GM23338 (cell line): ENCODE data around the gene MAN1C1. TPM values are rescaled to one million over a fixed set of nuclear protein-coding genes. Genes with fewer than 3 reads are reported as not detected.
A peak's percentile ranks its signal among the peaks of the same experiment; 100 is the strongest.

Experiments used
- ATAC-seq: fragments of 200-7000 bp; cut with Tn5 transposase; 3 replicates; pipeline ENCODE4 v1.9.1; 2020
- DNase-seq: peaks from one replicate; pipeline ENCODE4 v3.0.0-alpha.2; 2015; ENCODE audit warnings: low spot score
- H2AFZ ChIP-seq: fragments of 200-600 bp; sonication (generic); 2 replicates; pipeline ENCODE4 v1.8.0; 2016; ENCODE audit warnings: antibody characterized with exemption, mild to moderate bottlenecking, moderate library complexity
- H3F3A ChIP-seq: fragments of 200-600 bp; sonication (generic); replicated peaks from 2 replicates; pipeline ENCODE4 v1.8.0; 2017; ENCODE audit warnings: antibody characterized with exemption, mixed run types, low read depth
- H3K27ac ChIP-seq: fragments of 200-600 bp; sonication (generic); 2 replicates; pipeline ENCODE4 v1.6.1; 2016; ENCODE audit warnings: low read depth
- H3K27me3 ChIP-seq: fragments of 200-600 bp; sonication (generic); 2 replicates; pipeline ENCODE4 v1.8.0; 2016; ENCODE audit warnings: mild to moderate bottlenecking, mixed run types, moderate library complexity; ENCODE audit not compliant: insufficient read depth
- H3K36me3 ChIP-seq: fragments of 200-600 bp; sonication (generic); 2 replicates; pipeline ENCODE4 v1.8.0; 2016; ENCODE audit warnings: mild to moderate bottlenecking; ENCODE audit not compliant: insufficient read depth
- H3K4me1 ChIP-seq: fragments of 200-600 bp; sonication (generic); 2 replicates; pipeline ENCODE4 v1.8.0; 2016; ENCODE audit warnings: mild to moderate bottlenecking, moderate library complexity; ENCODE audit not compliant: insufficient read depth
- H3K4me2 ChIP-seq: fragments of 200-600 bp; sonication (generic); 2 replicates; pipeline ENCODE4 v1.7.1; 2017; ENCODE audit warnings: mixed run types
- H3K4me3 ChIP-seq: fragments of 200-600 bp; sonication (generic); 2 replicates; pipeline ENCODE4 v1.6.1; 2016; ENCODE audit warnings: mixed run types
- H3K79me2 ChIP-seq: fragments of 200-600 bp; sonication (generic); replicated peaks from 2 replicates; pipeline ENCODE4 v1.8.0; 2017; ENCODE audit warnings: mild to moderate bottlenecking; ENCODE audit not compliant: insufficient read depth
- H3K9me2 ChIP-seq: fragments of 200-600 bp; sonication (generic); 2 replicates; pipeline ENCODE4 v1.8.0; 2017; ENCODE audit not compliant: insufficient read depth
- H4K20me1 ChIP-seq: fragments of 200-600 bp; sonication (generic); replicated peaks from 2 replicates; pipeline ENCODE4 v1.8.0; 2017; ENCODE audit warnings: mild to moderate bottlenecking; ENCODE audit not compliant: insufficient read depth
- H3K27ac Mint-ChIP-seq: 2 replicates; pipeline ENCODE4 v1.8.0; 2020; ENCODE audit warnings: inconsistent platforms, mild to moderate bottlenecking, moderate library complexity, mixed read lengths
- H3K27me3 Mint-ChIP-seq: 3 replicates; pipeline ENCODE4 v1.8.0; 2022; ENCODE audit warnings: low read depth, mild to moderate bottlenecking, moderate library complexity, mixed read lengths, inconsistent platforms; ENCODE audit not compliant: insufficient read depth, poor library complexity
- H3K36me3 Mint-ChIP-seq: 3 replicates; pipeline ENCODE4 v1.8.0; 2021; ENCODE audit warnings: low read depth, mild to moderate bottlenecking, inconsistent platforms, moderate library complexity, mixed read lengths
- H3K4me1 Mint-ChIP-seq: 3 replicates; pipeline ENCODE4 v1.8.0; 2020; ENCODE audit warnings: mild to moderate bottlenecking, inconsistent platforms, mixed read lengths
- H3K4me3 Mint-ChIP-seq: 3 replicates; pipeline ENCODE4 v1.8.0; 2021; ENCODE audit warnings: moderate library complexity, mild to moderate bottlenecking, inconsistent platforms, mixed read lengths
- H3K9me3 Mint-ChIP-seq: 3 replicates; pipeline ENCODE4 v1.8.0; 2020; ENCODE audit warnings: moderate library complexity, mild to moderate bottlenecking, inconsistent platforms, mixed read lengths
- EZH2 ChIP-seq: fragments of 200-600 bp; sonication (generic); IDR thresholded peaks from one replicate; pipeline ENCODE4 v1.8.0; 2017; ENCODE audit warnings: antibody characterized with exemption, mild to moderate bottlenecking, low read depth; ENCODE audit not compliant: unreplicated experiment
- JUNB ChIP-seq: IDR thresholded peaks from one replicate; pipeline ENCODE4 v1.6.1; 2016; ENCODE audit warnings: antibody characterized with exemption; ENCODE audit not compliant: unreplicated experiment
- NANOG ChIP-seq: IDR thresholded peaks from 2 replicates; pipeline ENCODE4 v1.6.1; 2016; ENCODE audit warnings: antibody characterized with exemption, borderline replicate concordance
- POLR2AphosphoS5 ChIP-seq: IDR thresholded peaks from 2 replicates; pipeline ENCODE4 v1.6.1; 2016; ENCODE audit warnings: antibody characterized with exemption, low read depth
- STAT1 ChIP-seq: IDR thresholded peaks from one replicate; pipeline ENCODE4 v1.6.1; 2016; ENCODE audit warnings: antibody characterized with exemption; ENCODE audit not compliant: unreplicated experiment
- ZNF331 ChIP-seq: fragments of 250-450 bp; sonication (Bioruptor Pico); IDR thresholded peaks from 2 replicates; pipeline ENCODE4 v1.5.0; 2020; ENCODE audit warnings: low read depth, mild to moderate bottlenecking, moderate library complexity
- polyA plus RNA-seq: library from polyadenylated mRNA; unstranded; fragments of >200 nt; fragmentation: Nextera tagmentation; extraction: Ambion mirVana; gene quantifications from 2 replicates; pipeline ENCODE4 v1.2.1, GENCODE V29; 2016
- total RNA-seq: library from RNA; depleted of rRNA; stranded (reverse); fragments of >200 nt; shearing (Covaris generic); gene quantifications from 2 replicates; pipeline ENCODE4 v1.2.3, GENCODE V29; 2014
- TF ChIP-seq, protein P1 (sequence below), 2 experiments: fragments of 200-600 bp in 1 of 2; sonication (generic) in 1 of 2; conservative IDR thresholded peaks; 2 replicates each; pipeline versions ENCODE4 v1.5.1 to v1.6.1; 2016 to 2017; ENCODE audit warnings: antibody characterized with exemption in 2 of 2, low read depth in 2 of 2, mild to moderate bottlenecking in 2 of 2, moderate library complexity in 1 of 2
- TF ChIP-seq, protein P2 (sequence below): IDR thresholded peaks from one replicate; pipeline ENCODE4 v1.6.1; 2018; ENCODE audit warnings: antibody characterized with exemption; ENCODE audit not compliant: unreplicated experiment

Gene MAN1C1
- total and polyA plus RNA-seq, 2 experiments from 2014 or later = 5.4 to 13.6 TPM

DNA sequence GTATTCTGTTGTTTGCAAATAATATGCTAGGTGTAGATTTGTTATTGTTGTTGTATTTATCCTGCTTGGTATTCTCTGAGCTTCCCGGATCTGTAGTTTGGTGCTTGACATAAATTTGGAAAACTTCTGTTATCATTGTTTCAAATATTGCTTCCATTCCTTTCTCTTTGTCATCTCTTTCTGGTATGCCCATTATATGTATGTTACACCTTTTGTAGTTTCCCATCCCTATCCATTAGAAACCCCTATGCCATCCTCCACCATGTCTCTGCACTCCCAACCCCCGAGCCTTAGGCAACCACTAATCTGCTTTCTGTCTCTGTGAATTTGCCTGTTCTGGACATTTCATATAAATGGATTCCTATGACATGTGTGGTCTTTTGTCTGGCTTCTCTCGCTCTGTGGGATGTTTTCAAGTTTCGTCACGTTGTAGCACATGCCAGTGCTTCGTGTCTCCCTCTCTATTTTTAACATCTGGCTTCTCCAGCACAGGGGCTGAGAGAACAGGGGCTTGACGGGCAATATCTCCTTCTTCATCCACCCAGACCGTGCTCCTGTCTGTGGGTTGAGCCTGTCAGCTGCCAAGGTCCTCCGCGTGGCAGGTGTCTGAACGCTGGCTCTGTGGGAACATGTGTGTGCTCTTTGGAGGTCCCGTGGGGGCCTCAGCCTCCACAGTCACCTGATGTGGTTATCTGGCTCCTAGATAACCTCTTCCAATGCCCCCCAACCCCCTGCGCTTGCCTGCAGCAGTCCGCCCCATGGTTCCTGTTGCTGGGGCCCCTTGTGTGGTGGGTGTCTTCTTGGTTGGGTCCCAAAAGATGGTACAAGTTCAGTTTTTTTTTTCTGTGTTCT lies 32.8 kb upstream of the MAN1C1 start (continued):
- TF ChIP-seq JUNB (no peak), ZNF331 (CRISPR knock-in tag) (no peak), STAT1 (no peak), POLR2AphosphoS5 (no peak), EZH2 (no peak), NANOG (no peak)
- TF ChIP-seq, protein P1, sequence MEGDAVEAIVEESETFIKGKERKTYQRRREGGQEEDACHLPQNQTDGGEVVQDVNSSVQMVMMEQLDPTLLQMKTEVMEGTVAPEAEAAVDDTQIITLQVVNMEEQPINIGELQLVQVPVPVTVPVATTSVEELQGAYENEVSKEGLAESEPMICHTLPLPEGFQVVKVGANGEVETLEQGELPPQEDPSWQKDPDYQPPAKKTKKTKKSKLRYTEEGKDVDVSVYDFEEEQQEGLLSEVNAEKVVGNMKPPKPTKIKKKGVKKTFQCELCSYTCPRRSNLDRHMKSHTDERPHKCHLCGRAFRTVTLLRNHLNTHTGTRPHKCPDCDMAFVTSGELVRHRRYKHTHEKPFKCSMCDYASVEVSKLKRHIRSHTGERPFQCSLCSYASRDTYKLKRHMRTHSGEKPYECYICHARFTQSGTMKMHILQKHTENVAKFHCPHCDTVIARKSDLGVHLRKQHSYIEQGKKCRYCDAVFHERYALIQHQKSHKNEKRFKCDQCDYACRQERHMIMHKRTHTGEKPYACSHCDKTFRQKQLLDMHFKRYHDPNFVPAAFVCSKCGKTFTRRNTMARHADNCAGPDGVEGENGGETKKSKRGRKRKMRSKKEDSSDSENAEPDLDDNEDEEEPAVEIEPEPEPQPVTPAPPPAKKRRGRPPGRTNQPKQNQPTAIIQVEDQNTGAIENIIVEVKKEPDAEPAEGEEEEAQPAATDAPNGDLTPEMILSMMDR (conservative IDR thresholded peaks at IDR 0.05; ENCODE audit: low read depth in 2 of 2) = no peak
- TF ChIP-seq, protein P2, sequence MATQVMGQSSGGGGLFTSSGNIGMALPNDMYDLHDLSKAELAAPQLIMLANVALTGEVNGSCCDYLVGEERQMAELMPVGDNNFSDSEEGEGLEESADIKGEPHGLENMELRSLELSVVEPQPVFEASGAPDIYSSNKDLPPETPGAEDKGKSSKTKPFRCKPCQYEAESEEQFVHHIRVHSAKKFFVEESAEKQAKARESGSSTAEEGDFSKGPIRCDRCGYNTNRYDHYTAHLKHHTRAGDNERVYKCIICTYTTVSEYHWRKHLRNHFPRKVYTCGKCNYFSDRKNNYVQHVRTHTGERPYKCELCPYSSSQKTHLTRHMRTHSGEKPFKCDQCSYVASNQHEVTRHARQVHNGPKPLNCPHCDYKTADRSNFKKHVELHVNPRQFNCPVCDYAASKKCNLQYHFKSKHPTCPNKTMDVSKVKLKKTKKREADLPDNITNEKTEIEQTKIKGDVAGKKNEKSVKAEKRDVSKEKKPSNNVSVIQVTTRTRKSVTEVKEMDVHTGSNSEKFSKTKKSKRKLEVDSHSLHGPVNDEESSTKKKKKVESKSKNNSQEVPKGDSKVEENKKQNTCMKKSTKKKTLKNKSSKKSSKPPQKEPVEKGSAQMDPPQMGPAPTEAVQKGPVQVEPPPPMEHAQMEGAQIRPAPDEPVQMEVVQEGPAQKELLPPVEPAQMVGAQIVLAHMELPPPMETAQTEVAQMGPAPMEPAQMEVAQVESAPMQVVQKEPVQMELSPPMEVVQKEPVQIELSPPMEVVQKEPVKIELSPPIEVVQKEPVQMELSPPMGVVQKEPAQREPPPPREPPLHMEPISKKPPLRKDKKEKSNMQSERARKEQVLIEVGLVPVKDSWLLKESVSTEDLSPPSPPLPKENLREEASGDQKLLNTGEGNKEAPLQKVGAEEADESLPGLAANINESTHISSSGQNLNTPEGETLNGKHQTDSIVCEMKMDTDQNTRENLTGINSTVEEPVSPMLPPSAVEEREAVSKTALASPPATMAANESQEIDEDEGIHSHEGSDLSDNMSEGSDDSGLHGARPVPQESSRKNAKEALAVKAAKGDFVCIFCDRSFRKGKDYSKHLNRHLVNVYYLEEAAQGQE = no peak

DNA sequence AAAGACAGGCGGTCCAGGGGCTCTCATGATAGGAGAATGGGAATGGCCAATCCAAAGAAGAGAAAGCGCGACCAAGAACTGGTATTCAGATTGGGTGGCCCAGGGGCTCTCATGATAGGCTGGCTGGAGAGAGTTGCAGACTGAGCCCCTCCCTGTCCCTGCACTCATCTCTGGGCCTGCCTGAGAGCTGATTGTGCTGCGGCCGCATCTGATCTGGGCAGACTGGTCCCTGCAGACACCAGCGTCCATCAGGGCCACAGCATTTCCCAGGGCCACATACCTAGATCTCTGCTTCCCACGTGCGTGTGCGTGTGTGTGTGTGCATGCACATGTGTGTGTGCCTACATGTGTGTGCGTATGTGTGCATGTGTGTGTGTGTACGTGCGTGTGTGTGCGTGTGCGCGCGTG lies 30.4 kb upstream of the MAN1C1 start:
- Histone ChIP-seq H3K4me2 (0 out of 2 replicates have a peak overlapping the region, but pooled peaks have one; percentile 70), H3F3A (peaks cover 23% of the 10 kb centered on the region; the same call in 1 of the 2 replicates), H3K79me2 (no peaks in the 10 kb centered on the region), H3K9me2 (no peaks in the 10 kb centered on the region; the same call in 1 of the 2 replicates), H3K27ac (no peak overlapping the region; the same call in 1 of the 2 replicates), H3K4me3 (no peak overlapping the region), H3K27me3 (no peaks in the 10 kb centered on the region), H4K20me1 (no peaks in the 10 kb centered on the region), H3K36me3 (no peaks in the 10 kb centered on the region), H2AFZ (no peak overlapping the region), H3K4me1 (peaks cover 22% of the 10 kb centered on the region)
- H3K36me3 Mint-ChIP-seq = no peaks in the 10 kb centered on the region; the same call in 2 of the 3 replicates
- peaks cover 37% of the 10 kb centered on the region for H3K4me1 Mint-ChIP-seq
- no peaks in the 10 kb centered on the region; the same call in 2 of the 3 replicates for H3K9me3 Mint-ChIP-seq
- H3K4me3 Mint-ChIP-seq = no peak overlapping the region; the same call in 2 of the 3 replicates
- peaks cover 1% of the 10 kb centered on the region for H3K27me3 Mint-ChIP-seq
- peak; percentile 88 for DNase-seq
- ATAC-seq = peak; percentile 94
- TF ChIP-seq POLR2AphosphoS5 (peak; percentile 61), JUNB (no peak), NANOG (no peak)
- peak overlapping the region; percentile 52; the same call in 1 of the 2 replicates for H3K27ac Mint-ChIP-seq
